RWPE2 (cell line): ENCODE results near the gene HMX1.

Source experiments
- ATAC-seq: fragments of 200-7000 bp; cut with Tn5 transposase; 3 replicates; pipeline ENCODE4 v1.9.1; 2021; ENCODE audit warnings: low read depth
- DNase-seq: peaks from one replicate; pipeline ENCODE4 v3.0.0-alpha.2; 2020; ENCODE audit warnings: low spot score
- H3K27ac ChIP-seq: fragments of 450-650 bp; 2 replicates; pipeline ENCODE4 v1.5.1; 2017; ENCODE audit warnings: mild to moderate bottlenecking; ENCODE audit not compliant: poor library complexity, severe bottlenecking
- H3K27me3 ChIP-seq: fragments of 250-450 bp; sonication (Bioruptor Pico); 2 replicates; pipeline ENCODE4 v1.5.1; 2021; ENCODE audit warnings: mild to moderate bottlenecking, moderate library complexity; ENCODE audit not compliant: insufficient read depth, poor library complexity, severe bottlenecking
- H3K36me3 ChIP-seq: fragments of 250-450 bp; sonication (Bioruptor Pico); 2 replicates; pipeline ENCODE4 v1.5.1; 2020; ENCODE audit warnings: low read depth, mild to moderate bottlenecking, moderate library complexity
- H3K4me1 ChIP-seq: fragments of 250-450 bp; sonication (Bioruptor Pico); 2 replicates; pipeline ENCODE4 v1.5.1; 2021; ENCODE audit warnings: mild to moderate bottlenecking, moderate library complexity; ENCODE audit not compliant: insufficient read depth, poor library complexity, severe bottlenecking
- H3K4me3 ChIP-seq: fragments of 250-450 bp; sonication (Bioruptor Pico); 2 replicates; pipeline ENCODE4 v1.5.1; 2021; ENCODE audit warnings: mild to moderate bottlenecking, moderate library complexity; ENCODE audit not compliant: severe bottlenecking
- H3K9me3 ChIP-seq: fragments of 250-450 bp; sonication (Bioruptor Pico); 2 replicates; pipeline ENCODE4 v1.5.1; 2021; ENCODE audit warnings: mild to moderate bottlenecking, moderate library complexity; ENCODE audit not compliant: severe bottlenecking
- CTCF ChIP-seq: fragments of 450-650 bp; IDR thresholded peaks from one replicate; pipeline ENCODE4 v1.5.1; 2017; ENCODE audit warnings: mild to moderate bottlenecking, moderate library complexity; ENCODE audit not compliant: poor library complexity, severe bottlenecking

The HMX1 gene

GRCh38 chr4:8854931-8855330, 16.7 kb downstream of the HMX1 start:
- Histone ChIP-seq H3K36me3 (no peaks in the 10 kb centered on the region), H3K9me3 (no peaks in the 10 kb centered on the region), H3K4me1 (no peaks in the 10 kb centered on the region), H3K27me3 (peaks cover 60% of the 10 kb centered on the region), H3K4me3 (no peak overlapping the region), H3K27ac (no peak overlapping the region)
- no peak for TF ChIP-seq CTCF
- ATAC-seq (peak; percentile 54; the same call in 2 of the 3 replicates), DNase-seq (no peak)

- Histone ChIP-seq H3K36me3 (no peaks in the 10 kb centered on the region), H3K27me3 (peaks cover 54% of the 10 kb centered on the region), H3K27ac (no peak overlapping the region), H3K4me1 (no peaks in the 10 kb centered on the region), H3K9me3 (no peaks in the 10 kb centered on the region), H3K4me3 (no peak overlapping the region)
- ATAC-seq (no peak), DNase-seq (no peak)
- TF ChIP-seq CTCF = no peak
Measured at GRCh38 chr4:8854016-8854415, 17.6 kb downstream of the HMX1 start.

- Histone ChIP-seq H3K4me3 (no peak overlapping the region), H3K27me3 (peaks cover 54% of the 10 kb centered on the region), H3K27ac (no peak overlapping the region), H3K36me3 (no peaks in the 10 kb centered on the region), H3K9me3 (no peaks in the 10 kb centered on the region), H3K4me1 (no peaks in the 10 kb centered on the region)
- no peak for TF ChIP-seq CTCF
- no peak for ATAC-seq
- no peak for DNase-seq
Measured at GRCh38 chr4:8853249-8853648, 18.4 kb downstream of the HMX1 start.

GRCh38 chr4:8852118-8852704, 19.4 kb downstream of the HMX1 start:
- H3K9me3 ChIP-seq = no peaks in the 10 kb centered on the region
- no peak overlapping the region for H3K4me3 ChIP-seq
- H3K4me1 ChIP-seq = no peaks in the 10 kb centered on the region
- DNase-seq (no peak), ATAC-seq (no peak)
- TF ChIP-seq CTCF = no peak
- H3K27me3 ChIP-seq = peaks cover 51% of the 10 kb centered on the region
- no peaks in the 10 kb centered on the region for H3K36me3 ChIP-seq
- no peak overlapping the region for H3K27ac ChIP-seq

- no peak overlapping the region for H3K27ac ChIP-seq
- ATAC-seq (no peak), DNase-seq (peak; percentile 43)
- no peaks in the 10 kb centered on the region for H3K36me3 ChIP-seq
- no peaks in the 10 kb centered on the region for H3K4me1 ChIP-seq
- peaks cover 44% of the 10 kb centered on the region for H3K27me3 ChIP-seq
- TF ChIP-seq CTCF = no peak
- H3K9me3 ChIP-seq = no peaks in the 10 kb centered on the region
- H3K4me3 ChIP-seq = no peak overlapping the region
Measured at GRCh38 chr4:8851321-8852117, 20.1 kb downstream of the HMX1 start.
